Left lung (tissue), 10 donors: ENCODE results near the gene PFKFB2. TPM values are rescaled to one million over a fixed set of nuclear protein-coding genes. Genes with fewer than 3 reads are reported as not detected.

Source experiments
- ATAC-seq: fragments of 200-7000 bp; cut with Tn5 transposase; one replicate; pipeline ENCODE4 v1.9.1; 2020; ENCODE audit warnings: moderate library complexity
- DNase-seq, 4 donors: peaks; one replicate each; pipeline ENCODE4 v3.0.0-alpha.2; 2013 to 2020
- H3K27ac ChIP-seq, 2 donors: fragments of 200-600 bp; sonication (generic) in 1 of 2; one replicate each; pipeline versions ENCODE4 v1.5.0 to v1.8.0; 2020 to 2021
- H3K27me3 ChIP-seq, 2 donors: fragments of 200-600 bp; sonication (generic) in 1 of 2; one replicate each; pipeline versions ENCODE4 v1.5.0 to v1.8.0; 2020 to 2021
- H3K36me3 ChIP-seq, 2 donors: fragments of 200-600 bp; sonication (generic) in 1 of 2; one replicate each; pipeline versions ENCODE4 v1.5.0 to v1.8.0; 2020 to 2021
- H3K4me1 ChIP-seq, 2 donors: fragments of 200-600 bp; one replicate each; pipeline ENCODE4 v1.8.0; 2021
- H3K4me3 ChIP-seq, 2 donors: fragments of 200-600 bp; sonication (generic) in 1 of 2; one replicate each; pipeline versions ENCODE4 v1.5.0 to v1.8.0; 2020 to 2021; ENCODE audit warnings: mild to moderate bottlenecking in 1 of 2
- H3K9me3 ChIP-seq, 2 donors: fragments of 200-600 bp; sonication (generic) in 1 of 2; one replicate each; pipeline versions ENCODE4 v1.5.0 to v1.8.0; 2020 to 2021
- CTCF ChIP-seq, 2 donors: fragments of 200-600 bp; sonication (generic) in 1 of 2; IDR thresholded peaks; one replicate each; pipeline versions ENCODE4 v1.5.0 to v1.8.0; 2021; ENCODE audit warnings: antibody characterized with exemption in 2 of 2
- intact Hi-C, 2 donors: fragments of 100-400 bp; cut with DNase I; formaldehyde crosslinking; loops; one replicate each; pipeline versions ENCODE4 v1.11.2 to v1.14.2; 2022
- polyA plus RNA-seq, 6 donors: library from polyadenylated mRNA; unstranded; fragments of 120-200 nt; gene quantifications; one replicate each; pipeline ENCODE4 v1.2.1, GENCODE V29; 2013; ENCODE audit not compliant: insufficient read length in 6 of 6
- total RNA-seq, 2 donors: library from RNA; stranded (reverse); fragmentation: NEBNext Ultra II Directional; extraction: Animal tissue kit (Norgen Biotek cat#: 25700); gene quantifications; one replicate each; pipeline ENCODE4 v1.2.1, GENCODE V29; 2021
- donor health status: DM: no; HTN: yes; CAD: no.
- donor health status: DM: no; HTN: no; CAD: no.

PFKFB2 gene
- total and polyA plus RNA-seq, 8 donors, result 13.4 to 63.8 (median 17.2) TPM

GRCh38 chr1:207071426-207071825 lies 18.4 kb downstream of the PFKFB2 start:
- TF ChIP-seq CTCF (IDR thresholded peaks at IDR 0.05), result no peak
- Histone ChIP-seq H3K4me1 (peaks cover 0 to 33% of the 10 kb centered on the region in 2 donors), H3K27ac (peak overlapping the region in 1 of 2 donors; percentile 86), H3K36me3 (peaks cover 0 to 62% of the 10 kb centered on the region in 2 donors), H3K4me3 (no peak overlapping the region), H3K9me3 (no peaks in the 10 kb centered on the region), H3K27me3 (no peaks in the 10 kb centered on the region)
- intact Hi-C loops, result no loop called here
- ATAC-seq (no peak), DNase-seq (no peak)

- no peak overlapping the region for H3K4me3 ChIP-seq
- TF ChIP-seq CTCF (IDR thresholded peaks at IDR 0.05), result no peak
- H3K27ac ChIP-seq, result peak overlapping the region in 1 of 2 donors; percentile 86
- no peaks in the 10 kb centered on the region for H3K9me3 ChIP-seq
- peaks cover 0 to 39% of the 10 kb centered on the region in 2 donors for H3K4me1 ChIP-seq
- intact Hi-C loops, result no loop called here
- ATAC-seq (no peak), DNase-seq (no peak)
- H3K27me3 ChIP-seq, result no peaks in the 10 kb centered on the region
- peaks cover 0 to 58% of the 10 kb centered on the region in 2 donors for H3K36me3 ChIP-seq
These were observed 19.2 kb downstream of the PFKFB2 start for GRCh38 chr1:207072233-207072632.

- no peaks in the 10 kb centered on the region for H3K9me3 ChIP-seq
- H3K4me3 ChIP-seq, result no peak overlapping the region
- H3K27ac ChIP-seq, result no peak overlapping the region
- H3K36me3 ChIP-seq, result peaks cover 0 to 44% of the 10 kb centered on the region in 2 donors
- H3K4me1 ChIP-seq, result peaks cover 0 to 48% of the 10 kb centered on the region in 2 donors
- H3K27me3 ChIP-seq, result no peaks in the 10 kb centered on the region
- TF ChIP-seq CTCF (IDR thresholded peaks at IDR 0.05), result no peak
- intact Hi-C loops, result no loop called here
- ATAC-seq (no peak), DNase-seq (no peak)
These were observed 21.1 kb downstream of the PFKFB2 start for GRCh38 chr1:207073906-207074820.

GRCh38 chr1:207076181-207076955 lies 23.3 kb downstream of the PFKFB2 start:
- Histone ChIP-seq H3K27me3 (no peaks in the 10 kb centered on the region), H3K4me1 (peaks cover 0 to 33% of the 10 kb centered on the region in 2 donors), H3K27ac (peak overlapping the region in 1 of 2 donors; percentile 5), H3K4me3 (no peak overlapping the region), H3K9me3 (no peaks in the 10 kb centered on the region), H3K36me3 (peaks cover 0 to 41% of the 10 kb centered on the region in 2 donors)
- ATAC-seq (no peak), DNase-seq (no peak)
- intact Hi-C loops, result no loop called here
- no peak for TF ChIP-seq CTCF (IDR thresholded peaks at IDR 0.05)

GRCh38 chr1:207077012-207077411 lies 23.9 kb downstream of the PFKFB2 start:
- Histone ChIP-seq H3K36me3 (peaks cover 0 to 36% of the 10 kb centered on the region in 2 donors), H3K27me3 (no peaks in the 10 kb centered on the region), H3K9me3 (no peaks in the 10 kb centered on the region), H3K27ac (no peak overlapping the region), H3K4me3 (no peak overlapping the region), H3K4me1 (peaks cover 0 to 26% of the 10 kb centered on the region in 2 donors)
- DNase-seq (no peak), ATAC-seq (no peak)
- intact Hi-C loops, result no loop called here
- no peak for TF ChIP-seq CTCF (IDR thresholded peaks at IDR 0.05)
